DMS 273 treated with DMSO at 0.1 percent for 48 hours (cell line): Measurements from ENCODE around the gene DNASE2B.

ENCODE experiments used
- DNase-seq: peaks from one replicate; lab custom pipeline; 2025; lab: John Stamatoyannopoulos, UW

Gene DNASE2B, protein sequence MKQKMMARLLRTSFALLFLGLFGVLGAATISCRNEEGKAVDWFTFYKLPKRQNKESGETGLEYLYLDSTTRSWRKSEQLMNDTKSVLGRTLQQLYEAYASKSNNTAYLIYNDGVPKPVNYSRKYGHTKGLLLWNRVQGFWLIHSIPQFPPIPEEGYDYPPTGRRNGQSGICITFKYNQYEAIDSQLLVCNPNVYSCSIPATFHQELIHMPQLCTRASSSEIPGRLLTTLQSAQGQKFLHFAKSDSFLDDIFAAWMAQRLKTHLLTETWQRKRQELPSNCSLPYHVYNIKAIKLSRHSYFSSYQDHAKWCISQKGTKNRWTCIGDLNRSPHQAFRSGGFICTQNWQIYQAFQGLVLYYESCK

GRCh38 chr1:84398175-84399155 is at the start of gene DNASE2B:
Gene DNASE2B (plus strand): TSS chr1:84398484. CDS start chr1:84398565, 81 bp downstream.
- no peak for DNase-seq

DNA sequence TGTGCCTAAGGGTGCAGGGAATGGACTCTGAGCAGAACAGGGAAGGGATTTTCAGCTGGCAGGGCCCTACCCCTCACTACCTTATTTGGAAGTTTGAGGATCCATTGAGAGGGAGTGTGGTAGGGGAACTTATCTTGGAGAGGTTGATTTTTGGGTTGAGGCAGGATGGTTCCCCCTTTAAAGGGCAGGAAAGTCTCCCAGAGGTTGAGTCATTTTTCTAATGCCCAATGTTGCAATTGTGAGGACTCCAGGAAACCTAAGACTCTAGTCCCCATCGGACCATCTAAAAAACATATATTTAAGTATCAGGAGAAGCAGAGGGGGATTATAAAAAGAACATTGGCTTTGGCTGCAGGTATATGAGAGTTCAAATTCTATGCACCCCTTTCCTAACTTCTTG is 49.5 kb upstream of the DNASE2B start:
- DNase-seq, result no peak

GRCh38 chr1:84350104-84350503 is 48.2 kb upstream of the DNASE2B start:
- no peak for DNase-seq

DNA sequence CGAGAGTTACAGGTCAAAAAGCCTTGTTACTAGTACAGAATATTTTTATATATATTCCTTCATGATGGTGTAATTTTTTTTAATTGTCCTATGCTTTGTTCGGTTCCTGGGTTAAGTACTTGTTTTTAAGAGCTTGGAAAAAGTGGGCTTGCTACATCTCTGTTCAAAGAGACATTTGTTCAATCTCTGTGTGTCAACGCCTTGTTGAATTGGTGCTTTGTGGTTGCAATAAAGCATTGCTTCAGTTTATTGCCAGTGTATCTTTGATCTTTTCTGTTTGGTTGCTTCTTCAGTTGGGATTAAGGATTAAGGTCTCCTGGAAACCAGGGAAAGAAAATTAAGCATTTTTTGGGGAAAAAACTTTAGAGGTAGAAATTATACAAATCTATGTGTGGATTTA is 47.7 kb upstream of the DNASE2B start:
- DNase-seq, result no peak

DNA sequence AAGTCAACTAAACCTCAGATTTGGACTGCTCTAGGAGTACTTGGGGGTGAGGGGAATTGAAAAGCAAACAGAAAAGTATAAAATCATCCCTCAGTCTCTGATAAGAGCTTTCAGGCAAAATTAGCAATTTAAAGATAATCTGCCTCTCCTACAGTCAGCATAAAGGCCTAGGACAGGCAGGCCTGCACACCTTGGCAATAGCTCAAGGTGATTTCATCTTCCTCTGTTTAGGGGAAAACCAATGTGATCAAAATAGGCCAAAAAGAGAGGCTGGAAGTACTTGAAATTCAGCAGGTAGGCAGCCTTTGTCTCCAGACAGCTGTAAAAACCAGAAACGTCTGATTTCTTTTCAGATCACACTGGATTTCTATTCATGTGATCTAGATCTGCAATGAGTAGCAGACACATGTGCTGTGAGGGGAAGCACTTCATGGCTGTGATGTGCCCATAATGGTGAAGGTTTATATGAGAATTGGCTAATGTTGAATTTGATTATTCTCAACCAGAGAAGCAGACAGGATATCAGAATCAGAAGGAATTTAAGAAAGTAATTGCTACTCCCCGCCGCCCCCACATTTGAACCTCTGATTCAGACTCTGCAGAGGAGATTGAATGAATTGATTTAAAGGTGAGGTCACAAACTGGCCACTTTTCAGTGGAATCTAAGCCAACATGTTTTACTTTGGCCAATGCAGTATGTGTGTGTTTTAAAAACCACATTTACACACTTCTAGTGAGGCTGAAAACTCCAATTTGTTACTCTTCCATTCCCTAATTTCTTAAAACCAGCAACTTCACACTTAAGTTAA is 45.8 kb upstream of the DNASE2B start:
- no peak for DNase-seq

DNA sequence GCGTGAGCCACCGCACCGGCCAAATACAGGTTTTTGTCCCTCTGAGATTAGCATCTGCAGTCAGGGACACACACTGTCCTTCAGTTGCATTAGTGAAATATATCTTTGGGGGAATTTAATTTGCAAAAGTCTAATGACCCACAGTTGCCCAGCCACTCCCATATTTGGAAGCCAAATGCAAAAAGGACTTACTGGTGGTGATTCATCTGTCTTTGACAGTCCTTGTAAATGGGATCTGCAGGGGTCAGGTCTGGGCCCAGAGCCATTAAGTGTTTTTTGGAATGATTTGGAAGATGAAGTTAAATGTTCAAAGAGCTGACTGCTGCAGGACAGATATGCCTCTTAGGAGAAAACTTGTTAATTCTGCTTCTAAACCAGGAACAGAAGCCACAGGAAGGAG is 44.6 kb upstream of the DNASE2B start:
- DNase-seq, result no peak

- DNase-seq, result no peak
Observed at GRCh38 chr1:84355556-84355955, 42.7 kb upstream of the DNASE2B start.

DNA sequence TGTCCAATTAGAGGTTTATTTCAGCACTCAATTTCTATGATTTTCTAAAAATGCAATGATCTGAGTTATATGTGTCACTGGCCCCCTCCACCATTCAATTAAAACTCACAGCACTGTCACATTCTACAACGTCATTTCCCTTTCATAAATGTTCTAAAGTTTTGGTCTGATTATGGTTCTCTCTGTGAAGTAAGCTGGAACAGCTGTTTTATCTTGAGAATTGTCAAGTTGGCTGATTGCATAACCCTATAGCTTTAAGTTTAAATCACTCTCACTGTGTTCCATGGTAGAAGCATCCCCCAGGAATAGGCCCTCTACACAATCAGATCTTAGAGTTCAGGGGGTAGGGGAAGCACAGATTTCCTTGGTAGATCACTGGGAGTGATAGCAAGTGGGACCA is 41.4 kb upstream of the DNASE2B start:
- DNase-seq, result no peak

DNA sequence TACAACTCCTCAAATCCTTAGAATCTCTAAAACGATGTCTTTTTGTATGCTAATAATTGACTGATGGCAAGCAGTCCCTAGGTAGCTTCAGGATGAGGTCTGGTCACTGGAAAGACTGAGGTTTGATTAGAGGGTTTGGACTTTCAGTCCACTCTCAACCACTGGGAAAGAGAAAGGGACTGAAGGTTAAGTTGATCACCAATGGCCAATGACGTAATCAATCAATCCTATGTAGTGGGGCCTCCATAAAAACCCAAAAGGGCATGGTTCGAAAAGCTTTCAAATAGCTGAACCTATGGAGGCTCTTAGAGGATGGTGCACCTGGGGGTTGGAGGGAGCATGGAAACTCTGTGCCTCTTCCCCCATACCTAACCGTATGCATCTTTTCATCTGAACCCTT is 39.6 kb upstream of the DNASE2B start:
- DNase-seq, result no peak

- no peak for DNase-seq
Observed at GRCh38 chr1:84360316-84360715, 38.0 kb upstream of the DNASE2B start.

GRCh38 chr1:84361796-84362195 is 36.5 kb upstream of the DNASE2B start:
- no peak for DNase-seq

- DNase-seq, result no peak
Observed at GRCh38 chr1:84363019-84363418, 35.3 kb upstream of the DNASE2B start.

DNA sequence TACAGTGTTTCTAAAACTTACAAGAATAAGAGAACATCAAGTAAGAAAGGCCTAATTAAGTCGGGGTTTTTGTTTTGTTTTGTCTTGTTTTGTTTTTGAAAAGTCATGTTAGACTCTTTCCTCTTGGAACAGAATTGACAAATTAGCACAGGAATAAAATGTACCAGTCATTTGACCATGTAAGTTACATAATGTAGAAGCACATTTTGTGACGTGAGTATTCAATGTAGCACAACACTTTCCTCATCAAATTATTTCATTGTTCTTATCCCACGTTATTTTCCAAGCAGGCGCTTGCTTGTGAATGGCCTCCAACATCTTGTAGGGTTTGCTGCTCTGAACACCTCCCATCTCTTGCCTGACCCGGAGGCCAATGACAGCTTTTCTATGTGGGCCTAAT is 34.7 kb upstream of the DNASE2B start:
- DNase-seq, result no peak

- no peak for DNase-seq
Observed at GRCh38 chr1:84365225-84366221, 32.8 kb upstream of the DNASE2B start.

GRCh38 chr1:84366786-84367185 is 31.5 kb upstream of the DNASE2B start:
- no peak for DNase-seq

DNA sequence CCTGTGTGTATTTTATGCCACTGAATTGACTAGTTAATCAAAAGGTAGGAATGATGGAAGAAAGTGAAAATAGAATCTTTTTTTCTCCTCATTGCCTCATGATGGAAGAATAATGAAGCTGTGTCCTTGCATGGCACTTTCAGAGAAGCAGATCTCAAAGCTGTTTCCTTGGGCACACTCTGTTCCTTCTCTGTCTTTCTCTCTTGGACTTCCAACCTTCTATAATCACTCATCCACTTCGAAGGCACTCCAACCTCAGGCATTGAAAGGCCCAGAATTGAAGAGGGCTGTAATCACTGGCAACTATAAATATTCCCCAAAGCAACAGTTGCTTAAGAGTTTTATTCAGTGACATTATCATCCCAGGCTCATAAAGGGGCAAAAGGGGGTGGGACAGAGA is 31.1 kb upstream of the DNASE2B start:
- DNase-seq, result no peak

GRCh38 chr1:84368441-84368840 is 29.8 kb upstream of the DNASE2B start:
- no peak for DNase-seq

DNA sequence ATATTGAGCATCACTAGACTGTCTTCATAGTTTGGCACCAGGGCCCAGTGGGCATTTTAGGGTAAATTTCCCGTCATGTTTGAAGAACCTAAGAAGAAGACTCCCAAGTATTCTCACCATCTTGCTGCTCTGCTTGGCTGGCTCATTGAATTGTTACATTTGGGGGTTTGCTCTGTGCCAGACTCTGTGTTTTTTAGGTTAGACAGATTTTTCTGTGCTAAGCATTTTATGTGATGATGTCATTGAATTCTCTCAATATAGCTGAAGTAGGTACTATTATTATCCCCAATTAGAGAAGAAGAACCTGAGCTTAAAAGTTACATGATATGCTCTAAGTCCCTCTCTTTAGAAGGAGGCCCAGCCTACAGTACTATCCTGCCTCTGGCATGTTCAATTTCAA is 28.0 kb upstream of the DNASE2B start:
- no peak for DNase-seq

- no peak for DNase-seq
Observed at GRCh38 chr1:84370831-84371394, 27.4 kb upstream of the DNASE2B start.

DNA sequence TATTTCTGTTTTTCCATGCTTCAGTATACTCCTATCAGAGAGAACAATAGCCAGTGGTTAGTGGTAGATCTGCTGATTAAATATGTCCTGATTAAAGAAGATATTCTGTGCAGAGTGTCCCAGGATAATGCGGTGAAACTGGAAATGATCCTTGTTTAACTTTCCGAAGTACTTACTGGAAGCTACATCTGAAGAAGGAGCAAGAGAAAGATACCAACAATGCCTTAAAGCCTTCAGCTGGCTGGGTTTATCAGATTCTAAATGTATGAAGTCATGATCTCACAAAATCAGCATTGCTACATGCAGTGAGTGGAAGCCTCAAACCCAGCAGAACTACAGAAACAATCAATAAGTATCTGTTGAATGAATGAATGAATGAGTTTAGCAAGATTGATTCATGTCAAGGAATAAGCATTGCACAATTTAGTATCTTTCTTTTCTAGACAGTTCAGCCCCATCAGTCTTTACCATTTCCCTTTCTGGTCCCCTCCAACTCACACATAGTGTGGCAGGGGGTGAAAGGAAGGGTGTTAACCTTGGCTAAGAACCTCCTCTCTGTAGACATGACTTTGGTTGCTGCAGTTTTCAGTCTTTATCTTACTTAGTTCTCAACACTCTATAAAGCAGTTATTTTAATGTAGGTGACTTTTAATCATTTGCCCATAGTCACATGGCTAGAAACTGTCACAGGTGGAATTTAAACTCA is 24.7 kb upstream of the DNASE2B start:
- DNase-seq, result no peak
